Nephron progenitor cell (in vitro differentiated cells): ENCODE data around the gene PHF8.

Source experiments
- DNase-seq: peaks from one replicate; pipeline ENCODE4 v3.0.0; 2021
- H3K27ac Mint-ChIP-seq: 2 replicates; pipeline ENCODE4 v1.8.0; 2021; ENCODE audit warnings: mild to moderate bottlenecking, moderate library complexity, mixed read lengths
- H3K27me3 Mint-ChIP-seq: 2 replicates; pipeline ENCODE4 v1.8.0; 2021; ENCODE audit warnings: mild to moderate bottlenecking, low read depth, mixed read lengths; ENCODE audit not compliant: poor library complexity
- H3K36me3 Mint-ChIP-seq: 2 replicates; pipeline ENCODE4 v1.8.0; 2021; ENCODE audit warnings: low read depth, mixed read lengths
- H3K4me1 Mint-ChIP-seq: 2 replicates; pipeline ENCODE4 v1.8.0; 2021; ENCODE audit warnings: mixed read lengths
- H3K4me3 Mint-ChIP-seq: 2 replicates; pipeline ENCODE4 v1.8.0; 2021; ENCODE audit warnings: mild to moderate bottlenecking, moderate library complexity, mixed read lengths
- H3K9me3 Mint-ChIP-seq: 2 replicates; pipeline ENCODE4 v1.8.0; 2021; ENCODE audit warnings: mild to moderate bottlenecking, moderate library complexity, mixed read lengths
- TF ChIP-seq, protein P1 (sequence below): fragments of 200-600 bp; sonication (generic); IDR thresholded peaks from 2 replicates; pipeline ENCODE4 v1.5.0; 2021; ENCODE audit warnings: antibody characterized with exemption

PHF8 gene

DNA sequence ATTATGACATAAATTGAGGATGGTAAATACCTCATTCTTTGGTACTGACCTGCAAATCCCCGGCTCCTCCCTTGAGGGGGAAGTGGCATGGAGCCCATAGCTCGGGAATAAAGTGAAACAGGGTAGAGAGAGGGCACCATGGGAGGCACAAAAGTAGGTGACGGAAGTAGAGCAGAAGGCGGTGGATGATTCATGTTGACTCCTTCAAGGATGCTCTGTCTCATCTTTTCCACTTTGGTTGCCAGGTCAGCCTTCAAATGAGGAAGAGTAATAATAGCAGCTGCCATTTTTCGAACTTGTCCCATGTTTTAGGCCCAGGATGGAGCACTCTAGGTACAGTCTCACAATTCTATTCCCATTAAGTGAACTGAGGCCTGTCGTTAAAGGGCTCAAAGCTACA is 41.4 kb upstream of the PHF8 start:
- no peak overlapping the region for H3K4me3 Mint-ChIP-seq
- H3K36me3 Mint-ChIP-seq, result peaks cover 25% of the 10 kb centered on the region
- TF ChIP-seq, protein P1, sequence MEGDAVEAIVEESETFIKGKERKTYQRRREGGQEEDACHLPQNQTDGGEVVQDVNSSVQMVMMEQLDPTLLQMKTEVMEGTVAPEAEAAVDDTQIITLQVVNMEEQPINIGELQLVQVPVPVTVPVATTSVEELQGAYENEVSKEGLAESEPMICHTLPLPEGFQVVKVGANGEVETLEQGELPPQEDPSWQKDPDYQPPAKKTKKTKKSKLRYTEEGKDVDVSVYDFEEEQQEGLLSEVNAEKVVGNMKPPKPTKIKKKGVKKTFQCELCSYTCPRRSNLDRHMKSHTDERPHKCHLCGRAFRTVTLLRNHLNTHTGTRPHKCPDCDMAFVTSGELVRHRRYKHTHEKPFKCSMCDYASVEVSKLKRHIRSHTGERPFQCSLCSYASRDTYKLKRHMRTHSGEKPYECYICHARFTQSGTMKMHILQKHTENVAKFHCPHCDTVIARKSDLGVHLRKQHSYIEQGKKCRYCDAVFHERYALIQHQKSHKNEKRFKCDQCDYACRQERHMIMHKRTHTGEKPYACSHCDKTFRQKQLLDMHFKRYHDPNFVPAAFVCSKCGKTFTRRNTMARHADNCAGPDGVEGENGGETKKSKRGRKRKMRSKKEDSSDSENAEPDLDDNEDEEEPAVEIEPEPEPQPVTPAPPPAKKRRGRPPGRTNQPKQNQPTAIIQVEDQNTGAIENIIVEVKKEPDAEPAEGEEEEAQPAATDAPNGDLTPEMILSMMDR, result no peak
- H3K27ac Mint-ChIP-seq, result no peak overlapping the region
- no peaks in the 10 kb centered on the region for H3K27me3 Mint-ChIP-seq
- no peak for DNase-seq
- peaks cover 36% of the 10 kb centered on the region for H3K9me3 Mint-ChIP-seq
- H3K4me1 Mint-ChIP-seq, result peaks cover 5% of the 10 kb centered on the region

DNA sequence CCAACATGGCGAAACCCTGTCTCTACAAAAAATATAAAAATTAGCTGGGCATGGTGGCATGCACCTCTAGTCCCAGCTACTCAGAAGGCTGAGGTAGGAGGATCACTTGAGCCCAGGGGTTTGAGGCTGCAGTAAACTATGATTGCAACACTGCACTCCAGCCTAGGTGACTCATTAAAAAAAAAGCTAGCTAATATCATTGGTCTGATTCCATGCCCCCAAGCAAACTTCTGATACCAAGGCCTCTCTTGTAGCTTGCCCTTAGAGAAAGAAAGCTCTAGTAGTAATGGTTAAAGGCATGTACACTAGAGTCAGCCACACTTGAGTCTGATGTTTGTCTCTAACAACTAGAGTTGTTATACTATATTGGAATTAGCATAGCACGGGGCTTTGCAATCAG is 32.6 kb upstream of the PHF8 start:
- H3K27me3 Mint-ChIP-seq, result no peaks in the 10 kb centered on the region
- TF ChIP-seq, protein P1, result no peak
- H3K36me3 Mint-ChIP-seq, result peaks cover 22% of the 10 kb centered on the region
- H3K4me3 Mint-ChIP-seq, result no peak overlapping the region
- H3K9me3 Mint-ChIP-seq, result peaks cover 37% of the 10 kb centered on the region
- no peak overlapping the region for H3K27ac Mint-ChIP-seq
- no peak for DNase-seq
- H3K4me1 Mint-ChIP-seq, result no peaks in the 10 kb centered on the region

DNA sequence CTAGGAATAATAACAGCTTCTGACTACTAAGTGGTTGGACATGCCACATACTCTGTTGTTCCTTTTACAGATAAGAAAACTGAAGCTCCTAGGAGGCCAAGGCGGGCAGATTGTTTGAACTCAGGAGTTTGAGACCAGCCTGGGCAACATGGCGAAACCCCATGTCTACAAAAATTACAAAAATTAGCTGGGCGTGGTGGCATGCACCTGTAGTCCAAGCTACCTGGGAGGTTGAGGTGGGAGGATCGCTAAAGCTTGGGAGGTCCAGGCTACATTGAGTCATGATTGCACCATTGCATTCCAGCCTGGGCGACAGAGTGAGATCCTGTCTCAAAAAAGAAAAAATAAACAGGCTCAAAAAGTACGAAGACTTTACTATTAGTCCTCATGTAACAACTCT is 30.6 kb upstream of the PHF8 start:
- no peaks in the 10 kb centered on the region for H3K4me1 Mint-ChIP-seq

DNA sequence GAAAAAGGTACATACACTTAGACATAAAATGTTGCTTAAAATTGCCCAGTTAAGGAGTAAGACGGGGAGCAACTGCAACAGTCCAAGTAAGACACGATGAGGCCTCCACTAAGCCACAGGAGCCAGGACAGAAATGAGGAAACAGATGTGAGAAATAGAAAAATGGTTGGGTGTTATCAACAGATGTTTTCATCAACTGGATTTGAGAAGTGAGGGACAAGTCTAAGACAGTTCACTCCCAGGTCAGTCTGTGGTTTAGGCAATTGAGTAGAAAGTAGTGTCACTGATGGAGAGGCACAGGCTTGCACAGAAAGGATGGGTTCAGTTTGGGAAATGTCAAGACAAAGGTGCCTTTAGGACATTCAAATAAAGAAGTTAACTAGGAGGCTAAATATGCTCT is 23.5 kb upstream of the PHF8 start:
- H3K9me3 Mint-ChIP-seq, result peaks cover 43% of the 10 kb centered on the region
- DNase-seq, result no peak
- H3K4me1 Mint-ChIP-seq, result no peaks in the 10 kb centered on the region
- no peak overlapping the region for H3K4me3 Mint-ChIP-seq
- H3K36me3 Mint-ChIP-seq, result peaks cover 12% of the 10 kb centered on the region
- no peak overlapping the region for H3K27ac Mint-ChIP-seq
- TF ChIP-seq, protein P1, result no peak
- H3K27me3 Mint-ChIP-seq, result no peaks in the 10 kb centered on the region

More for the DNA sequence above, 30.6 kb upstream of the PHF8 start:
- Mint-ChIP-seq H3K4me3 (no peak overlapping the region), H3K27ac (no peak overlapping the region), H3K27me3 (no peaks in the 10 kb centered on the region), H3K36me3 (peaks cover 15% of the 10 kb centered on the region), H3K9me3 (peaks cover 23% of the 10 kb centered on the region)
- TF ChIP-seq, protein P1, result no peak
- no peak for DNase-seq

DNA sequence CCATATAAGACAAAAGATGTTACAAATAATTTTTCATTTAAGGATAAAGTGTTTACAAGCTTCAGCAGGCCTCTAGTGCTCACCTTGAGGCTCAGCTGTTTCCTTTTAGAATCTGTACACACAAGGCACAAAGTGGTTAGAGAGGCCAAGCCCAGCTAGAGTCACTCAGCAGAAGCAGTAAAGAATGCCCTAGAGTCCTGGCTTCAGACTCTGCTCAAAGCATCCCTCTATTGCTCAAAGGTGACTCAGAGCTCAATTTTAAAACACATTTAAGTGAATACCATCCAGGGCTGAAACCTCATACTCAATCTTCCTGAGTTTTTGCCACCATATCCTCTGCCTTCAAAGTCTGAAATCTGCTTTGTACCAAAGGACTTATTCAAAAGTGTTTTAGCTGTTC is 22.6 kb upstream of the PHF8 start:
- Mint-ChIP-seq H3K27ac (no peak overlapping the region), H3K27me3 (no peaks in the 10 kb centered on the region), H3K4me3 (no peak overlapping the region), H3K4me1 (no peaks in the 10 kb centered on the region), H3K9me3 (peaks cover 51% of the 10 kb centered on the region), H3K36me3 (peaks cover 12% of the 10 kb centered on the region)
- TF ChIP-seq, protein P1, result no peak
- DNase-seq, result no peak

DNA sequence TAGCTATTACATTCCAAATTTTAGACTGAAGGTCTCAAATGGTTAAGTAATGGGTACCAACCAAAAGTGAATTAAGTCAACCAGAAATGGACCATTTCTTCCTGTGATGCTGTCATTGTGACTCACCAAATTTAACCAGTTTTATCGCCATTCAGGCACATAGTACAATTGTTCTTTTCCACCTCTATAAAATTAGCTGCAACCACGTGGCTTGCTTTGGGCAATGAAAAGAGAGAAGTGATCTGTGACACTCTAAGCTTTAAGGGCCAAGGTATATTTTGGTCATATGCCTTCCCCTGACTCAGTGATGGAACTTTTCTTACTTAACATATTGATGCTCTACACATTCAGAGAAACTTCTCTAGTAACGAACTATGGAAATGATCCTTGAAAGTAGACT is 20.3 kb upstream of the PHF8 start:
- Mint-ChIP-seq H3K36me3 (peaks cover 12% of the 10 kb centered on the region), H3K4me1 (no peaks in the 10 kb centered on the region), H3K4me3 (no peak overlapping the region), H3K27ac (no peak overlapping the region), H3K27me3 (no peaks in the 10 kb centered on the region), H3K9me3 (peaks cover 62% of the 10 kb centered on the region)
- TF ChIP-seq, protein P1, result no peak
- DNase-seq, result no peak
